Chondrocyte (in vitro differentiated cells): ENCODE measurements around the gene ARL13A. TPM values are rescaled to one million over a fixed set of nuclear protein-coding genes. Genes with fewer than 3 reads are reported as not detected.
A peak's percentile ranks its signal among the peaks of the same experiment; 100 is the strongest.

ENCODE experiments used
- DNase-seq: peaks from one replicate; pipeline ENCODE4 v3.0.0; 2021; ENCODE audit warnings: mixed read lengths, low spot score
- H3K27ac Mint-ChIP-seq: one replicate; pipeline ENCODE4 v1.8.0; 2021; ENCODE audit warnings: mild to moderate bottlenecking, moderate library complexity, mixed read lengths; ENCODE audit not compliant: unreplicated experiment
- H3K27me3 Mint-ChIP-seq: 2 replicates; pipeline ENCODE4 v1.8.0; 2021; ENCODE audit warnings: low read depth, mixed read lengths
- H3K36me3 Mint-ChIP-seq: 2 replicates; pipeline ENCODE4 v1.8.0; 2021; ENCODE audit warnings: low read depth, mixed read lengths
- H3K4me1 Mint-ChIP-seq: 2 replicates; pipeline ENCODE4 v1.8.0; 2021; ENCODE audit warnings: low read depth, mild to moderate bottlenecking, mixed read lengths
- H3K4me3 Mint-ChIP-seq: one replicate; pipeline ENCODE4 v1.8.0; 2021; ENCODE audit warnings: mild to moderate bottlenecking, moderate library complexity, mixed read lengths; ENCODE audit not compliant: unreplicated experiment
- H3K9me3 Mint-ChIP-seq: 2 replicates; pipeline ENCODE4 v1.8.0; 2021; ENCODE audit warnings: low read depth, mixed read lengths
- long read RNA-seq: library from polyadenylated mRNA; stranded (forward); transcript quantifications from one replicate; pipeline ENCODE4 v2.0.0, GENCODE V29; 2021
- total RNA-seq: library from RNA; stranded (reverse); gene quantifications from 3 replicates; pipeline ENCODE4 v1.2.1, GENCODE V29; 2021
- TF ChIP-seq, protein P1 (sequence below): fragments of 200-600 bp; sonication (generic); IDR thresholded peaks from 2 replicates; pipeline ENCODE4 v1.5.0; 2021; ENCODE audit warnings: antibody characterized with exemption, mild to moderate bottlenecking, moderate library complexity

ARL13A gene
- total RNA-seq = not detected in 3 replicates
- long read RNA-seq, partial matches to known transcripts = 0 of 1 reads
- long read RNA-seq, other reads (novel, unspliced or antisense) = 1 of 1 reads

DNA sequence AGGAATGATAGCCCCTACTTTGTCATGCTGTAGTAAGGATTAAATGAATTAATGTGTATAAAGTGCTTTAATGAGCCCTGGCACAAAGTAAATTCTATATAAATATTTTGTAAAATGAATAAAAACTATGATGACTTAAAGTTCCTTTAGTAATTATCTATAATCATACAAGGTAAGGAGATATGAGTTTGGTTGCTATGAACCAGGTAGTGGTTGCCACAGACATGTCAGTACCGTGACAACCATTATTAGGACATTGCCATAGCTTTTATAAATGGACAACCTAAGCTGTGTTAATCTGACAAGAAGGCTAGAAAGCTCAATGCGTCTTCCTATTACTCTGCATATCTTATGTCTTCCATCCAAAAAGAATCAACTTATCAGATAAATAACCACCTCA is at the start of gene ARL13A:
Gene ARL13A, plus strand, starts transcription at position 301 of the 400 bp plus-strand sequence. CDS start 3,982 bp downstream, outside the sequence.
- no peaks in the 10 kb centered on the region for H3K36me3 Mint-ChIP-seq
- H3K27me3 Mint-ChIP-seq = no peaks in the 10 kb centered on the region
- no peak within 1 kb of the TSS for H3K4me3 Mint-ChIP-seq
- H3K9me3 Mint-ChIP-seq = peaks cover 19% of the 10 kb centered on the region
- no peaks in the 10 kb centered on the region for H3K4me1 Mint-ChIP-seq
- TF ChIP-seq, protein P1, sequence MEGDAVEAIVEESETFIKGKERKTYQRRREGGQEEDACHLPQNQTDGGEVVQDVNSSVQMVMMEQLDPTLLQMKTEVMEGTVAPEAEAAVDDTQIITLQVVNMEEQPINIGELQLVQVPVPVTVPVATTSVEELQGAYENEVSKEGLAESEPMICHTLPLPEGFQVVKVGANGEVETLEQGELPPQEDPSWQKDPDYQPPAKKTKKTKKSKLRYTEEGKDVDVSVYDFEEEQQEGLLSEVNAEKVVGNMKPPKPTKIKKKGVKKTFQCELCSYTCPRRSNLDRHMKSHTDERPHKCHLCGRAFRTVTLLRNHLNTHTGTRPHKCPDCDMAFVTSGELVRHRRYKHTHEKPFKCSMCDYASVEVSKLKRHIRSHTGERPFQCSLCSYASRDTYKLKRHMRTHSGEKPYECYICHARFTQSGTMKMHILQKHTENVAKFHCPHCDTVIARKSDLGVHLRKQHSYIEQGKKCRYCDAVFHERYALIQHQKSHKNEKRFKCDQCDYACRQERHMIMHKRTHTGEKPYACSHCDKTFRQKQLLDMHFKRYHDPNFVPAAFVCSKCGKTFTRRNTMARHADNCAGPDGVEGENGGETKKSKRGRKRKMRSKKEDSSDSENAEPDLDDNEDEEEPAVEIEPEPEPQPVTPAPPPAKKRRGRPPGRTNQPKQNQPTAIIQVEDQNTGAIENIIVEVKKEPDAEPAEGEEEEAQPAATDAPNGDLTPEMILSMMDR = no peak
- no peak within 1 kb of the TSS for H3K27ac Mint-ChIP-seq
- no peak for DNase-seq

DNA sequence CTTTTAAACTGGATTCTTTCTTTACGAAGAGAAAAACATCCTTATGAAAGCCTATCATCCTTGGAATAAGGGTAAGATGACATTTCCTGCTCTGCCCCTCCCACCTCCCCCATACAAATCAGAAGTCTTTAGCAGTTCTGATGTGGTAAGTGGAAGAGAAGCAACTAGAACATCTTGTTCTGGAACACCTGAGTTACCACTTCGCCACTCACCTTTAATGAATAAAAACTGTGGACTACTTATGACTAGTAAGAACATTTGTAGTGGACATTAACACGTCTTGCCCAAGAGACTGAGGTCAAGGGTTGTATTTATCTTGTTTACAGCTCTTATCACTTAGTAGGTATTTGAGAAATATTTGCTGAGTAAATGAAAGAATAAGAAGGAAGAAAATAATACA is 45.1 kb upstream of the ARL13A start:
- Mint-ChIP-seq H3K9me3 (peaks cover 6% of the 10 kb centered on the region), H3K36me3 (no peaks in the 10 kb centered on the region), H3K27me3 (no peaks in the 10 kb centered on the region), H3K4me3 (no peak overlapping the region), H3K27ac (no peak overlapping the region), H3K4me1 (peaks cover 3% of the 10 kb centered on the region)
- TF ChIP-seq, protein P1 = no peak
- DNase-seq = no peak

DNA sequence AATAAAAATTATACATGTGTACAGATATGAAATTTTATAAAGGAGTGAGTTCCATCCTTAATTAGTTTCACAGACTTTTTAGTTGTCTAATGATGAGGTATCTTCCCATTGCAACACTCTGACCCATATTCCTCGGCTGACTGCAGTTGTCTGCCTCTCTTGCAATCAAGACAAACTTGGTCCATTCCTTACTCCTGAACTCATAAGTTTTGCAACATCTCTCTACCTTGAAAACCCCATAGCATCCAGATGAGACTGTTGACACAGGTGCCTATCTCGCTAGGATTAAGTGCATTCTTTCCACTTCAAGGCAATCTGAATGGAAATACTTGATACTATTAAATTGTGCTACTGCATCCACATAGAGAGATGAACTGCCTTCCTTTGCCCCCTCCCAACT is 43.1 kb upstream of the ARL13A start:
- Mint-ChIP-seq H3K9me3 (peaks cover 10% of the 10 kb centered on the region), H3K4me1 (peaks cover 5% of the 10 kb centered on the region), H3K36me3 (peaks cover 2% of the 10 kb centered on the region), H3K27me3 (no peaks in the 10 kb centered on the region), H3K27ac (no peak overlapping the region), H3K4me3 (no peak overlapping the region)
- DNase-seq = no peak
- TF ChIP-seq, protein P1 = no peak

DNA sequence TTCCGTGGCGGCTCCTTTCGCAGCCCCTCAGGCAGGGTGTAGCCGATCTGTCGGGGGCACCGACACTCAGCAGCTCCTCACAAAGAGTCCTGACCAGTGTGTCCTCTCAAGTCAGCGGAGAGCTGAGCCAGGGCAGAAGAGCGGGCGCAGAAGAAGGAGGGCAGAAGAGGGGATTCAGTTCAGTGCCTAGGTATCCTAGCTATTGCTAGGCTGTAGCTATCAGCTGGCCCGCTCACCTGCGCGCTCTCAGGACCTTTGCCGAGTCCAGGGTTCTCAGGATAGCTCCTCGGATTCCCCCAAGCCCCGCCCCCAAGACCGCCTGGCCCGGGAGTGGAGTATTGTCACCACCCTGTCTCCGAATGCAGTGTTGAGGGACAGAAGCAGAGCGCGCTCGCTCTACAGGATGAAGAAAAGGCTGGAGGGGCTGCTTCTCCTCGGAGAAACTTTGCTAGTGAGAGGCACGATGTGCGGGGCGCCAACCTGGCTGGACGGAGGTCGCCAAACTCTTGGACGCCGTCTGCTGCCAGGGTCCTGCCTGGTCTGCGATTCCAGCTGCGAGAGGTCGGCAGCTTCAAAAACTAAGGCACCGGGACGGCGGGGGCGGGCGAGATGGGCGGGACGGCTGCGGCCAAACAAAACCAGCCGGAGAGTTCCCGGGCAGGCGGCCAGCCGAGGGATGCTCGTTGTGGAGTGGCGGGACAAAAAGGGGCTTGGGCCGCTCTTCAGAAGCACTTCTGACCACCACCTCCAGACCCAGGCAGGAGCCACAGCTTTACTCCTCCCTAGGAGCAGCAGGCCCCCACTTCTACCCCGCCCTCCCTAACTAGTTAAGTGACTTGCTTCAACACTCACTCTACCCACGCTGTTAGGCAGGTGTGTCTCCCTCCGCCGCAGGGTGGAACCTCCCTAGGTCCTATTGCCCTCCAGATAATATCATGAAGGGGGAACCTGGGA is 40.6 kb upstream of the ARL13A start, which contains the start of gene XKRX:
Gene XKRX, minus strand, starts transcription at position 258 of the 954 bp plus-strand sequence. CDS start 613 bp downstream, outside the sequence.
- DNase-seq = no peak
- no peak within 1 kb of the TSS for H3K27ac Mint-ChIP-seq
- TF ChIP-seq, protein P1 = no peak

DNA sequence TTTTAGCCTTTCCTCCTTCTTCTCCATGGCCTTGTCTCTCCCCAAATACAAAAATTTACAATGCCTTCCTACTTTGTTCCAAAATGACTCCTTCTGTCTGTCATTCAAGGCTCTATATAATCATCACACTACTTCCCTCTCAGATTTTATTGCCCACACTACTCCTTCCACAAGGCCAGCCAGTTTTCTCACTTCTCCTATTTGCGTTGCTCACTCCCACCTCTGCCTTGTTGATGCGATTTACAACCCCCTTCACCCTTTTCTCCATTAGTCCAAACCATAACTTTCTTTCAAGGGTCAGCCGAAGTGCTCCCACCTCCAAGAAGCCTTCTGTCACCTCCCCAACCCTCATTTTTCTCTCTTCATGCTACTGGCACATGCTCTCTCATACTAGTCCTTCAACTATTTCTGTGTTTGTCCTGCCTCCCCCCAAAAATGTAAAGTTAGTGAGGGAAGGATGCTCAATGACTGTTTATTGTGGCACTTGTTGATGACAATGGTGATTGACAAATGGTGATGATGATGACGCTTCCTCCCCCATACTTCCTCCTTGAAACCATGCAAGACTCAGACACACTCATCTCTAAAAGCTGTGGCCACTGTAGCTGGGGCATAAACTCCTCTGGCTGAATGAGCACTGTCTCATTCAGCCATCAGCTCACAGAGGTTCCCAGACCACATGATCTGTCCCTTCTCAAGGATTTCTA is 38.1 kb upstream of the ARL13A start:
- Mint-ChIP-seq H3K27ac (no peak overlapping the region), H3K4me1 (peaks cover 5% of the 10 kb centered on the region), H3K36me3 (peaks cover 5% of the 10 kb centered on the region), H3K4me3 (no peak overlapping the region), H3K27me3 (no peaks in the 10 kb centered on the region), H3K9me3 (peaks cover 17% of the 10 kb centered on the region)
- no peak for DNase-seq
- TF ChIP-seq, protein P1 = no peak

More for the DNA sequence above, 40.6 kb upstream of the ARL13A start, which contains the start of gene XKRX:
- Mint-ChIP-seq H3K9me3 (peaks cover 14% of the 10 kb centered on the region), H3K36me3 (peaks cover 5% of the 10 kb centered on the region), H3K4me3 (peak within 1 kb of the TSS; percentile 78), H3K27me3 (no peaks in the 10 kb centered on the region), H3K4me1 (peaks cover 5% of the 10 kb centered on the region)
